ENCODE measurements around the gene EIF4G2.
A peak's percentile ranks its signal among the peaks of the same experiment; 100 is the strongest.

The EIF4G2 gene

GRCh38 chr11:10770626-10771254 is 38.0 kb downstream of the EIF4G2 start:
- TF ChIP-seq EZH2 (IDR thresholded peaks at IDR 0.05; ENCODE audit: borderline replicate concordance, low read depth, low read length, severe bottlenecking): no peak
- peak; percentile 77 for TF ChIP-seq CTCF (IDR thresholded peaks at IDR 0.05; ENCODE audit: borderline replicate concordance, extremely low read depth, low read length, poor library complexity, severe bottlenecking)
- Histone ChIP-seq H3K4me2 (ENCODE audit: insufficient read depth, low read length) (no peak overlapping the region), H3K79me2 (ENCODE audit: insufficient read depth, low read length) (no peaks in the 10 kb centered on the region), H2AFZ (ENCODE audit: low read depth, low read length) (no peak overlapping the region), H3K4me1 (ENCODE audit: insufficient read depth, low read length) (no peaks in the 10 kb centered on the region), H3K27me3 (ENCODE audit: insufficient read depth, low read length, poor library complexity) (no peaks in the 10 kb centered on the region), H3K27ac (ENCODE audit: low read length) (no peak overlapping the region), H3K9ac (ENCODE audit: low read depth, low read length) (no peak overlapping the region), H3K36me3 (ENCODE audit: insufficient read depth, low read length) (peaks cover 66% of the 10 kb centered on the region), H4K20me1 (ENCODE audit: insufficient read depth, low read length) (no peaks in the 10 kb centered on the region), H3K9me3 (ENCODE audit: insufficient read depth, low read length, severe bottlenecking) (no peaks in the 10 kb centered on the region), H3K4me3 (ENCODE audit: low read depth in 1 of 2, low read length in 2 of 2) (no peak overlapping the region)
- peak; percentile 34 for DNase-seq
- peak; percentile 66; the same call in 1 of the 3 replicates for ATAC-seq (ENCODE audit: insufficient read depth, low read depth)

- Histone ChIP-seq H2AFZ (ENCODE audit: low read depth, low read length) (no peak overlapping the region), H3K4me3 (ENCODE audit: low read depth in 1 of 2, low read length in 2 of 2) (no peak overlapping the region), H4K20me1 (ENCODE audit: insufficient read depth, low read length) (no peaks in the 10 kb centered on the region), H3K4me2 (ENCODE audit: insufficient read depth, low read length) (no peak overlapping the region), H3K4me1 (ENCODE audit: insufficient read depth, low read length) (no peaks in the 10 kb centered on the region), H3K27ac (ENCODE audit: low read length) (no peak overlapping the region), H3K9me3 (ENCODE audit: insufficient read depth, low read length, severe bottlenecking) (no peaks in the 10 kb centered on the region), H3K27me3 (ENCODE audit: insufficient read depth, low read length, poor library complexity) (no peaks in the 10 kb centered on the region), H3K36me3 (ENCODE audit: insufficient read depth, low read length) (peaks cover 57% of the 10 kb centered on the region), H3K79me2 (ENCODE audit: insufficient read depth, low read length) (no peaks in the 10 kb centered on the region), H3K9ac (ENCODE audit: low read depth, low read length) (no peak overlapping the region)
- DNase-seq (no peak), ATAC-seq (ENCODE audit: insufficient read depth, low read depth) (no peak)
- TF ChIP-seq EZH2 (IDR thresholded peaks at IDR 0.05; ENCODE audit: borderline replicate concordance, low read depth, low read length, severe bottlenecking) (no peak), CTCF (IDR thresholded peaks at IDR 0.05; ENCODE audit: borderline replicate concordance, extremely low read depth, low read length, poor library complexity, severe bottlenecking) (no peak)
Observed at GRCh38 chr11:10764412-10764811, 44.3 kb downstream of the EIF4G2 start.

DNA sequence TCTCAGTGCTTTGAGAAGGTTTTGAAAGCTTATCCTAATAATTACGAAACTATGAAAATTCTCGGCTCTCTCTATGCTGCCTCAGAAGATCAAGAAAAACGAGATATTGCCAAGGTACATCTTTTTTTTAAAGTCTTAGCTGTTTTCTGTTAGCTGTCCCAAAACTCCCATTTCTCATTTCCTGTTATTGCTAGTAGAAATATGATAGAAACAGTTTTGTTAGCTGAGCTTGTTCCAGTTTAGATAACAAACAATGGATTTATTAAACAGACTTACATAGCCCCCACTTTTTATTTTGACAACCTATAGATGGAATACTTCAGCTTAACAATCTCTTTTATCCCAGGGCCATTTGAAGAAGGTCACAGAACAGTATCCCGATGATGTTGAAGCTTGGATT is 45.0 kb downstream of the EIF4G2 start:
- H3K4me2 ChIP-seq (ENCODE audit: insufficient read depth, low read length): no peak overlapping the region
- H3K27ac ChIP-seq (ENCODE audit: low read length): no peak overlapping the region
- no peaks in the 10 kb centered on the region for H3K9me3 ChIP-seq (ENCODE audit: insufficient read depth, low read length, severe bottlenecking)
- no peaks in the 10 kb centered on the region for H3K27me3 ChIP-seq (ENCODE audit: insufficient read depth, low read length, poor library complexity)
- no peaks in the 10 kb centered on the region for H4K20me1 ChIP-seq (ENCODE audit: insufficient read depth, low read length)
- H3K9ac ChIP-seq (ENCODE audit: low read depth, low read length): no peak overlapping the region
- no peak for TF ChIP-seq CTCF (IDR thresholded peaks at IDR 0.05; ENCODE audit: borderline replicate concordance, extremely low read depth, low read length, poor library complexity, severe bottlenecking)
- no peak for TF ChIP-seq EZH2 (IDR thresholded peaks at IDR 0.05; ENCODE audit: borderline replicate concordance, low read depth, low read length, severe bottlenecking)
- no peaks in the 10 kb centered on the region for H3K4me1 ChIP-seq (ENCODE audit: insufficient read depth, low read length)
- ATAC-seq (ENCODE audit: insufficient read depth, low read depth) (no peak), DNase-seq (no peak)
- no peak overlapping the region for H2AFZ ChIP-seq (ENCODE audit: low read depth, low read length)
- peaks cover 61% of the 10 kb centered on the region for H3K36me3 ChIP-seq (ENCODE audit: insufficient read depth, low read length)
- H3K4me3 ChIP-seq (ENCODE audit: low read depth in 1 of 2, low read length in 2 of 2): no peak overlapping the region
- no peaks in the 10 kb centered on the region for H3K79me2 ChIP-seq (ENCODE audit: insufficient read depth, low read length)
